HEK293 (cell line): ENCODE data around the gene FABP7.

ENCODE experiments used
- CTCF ChIA-PET: fragments of 350-600 bp; formaldehyde crosslinking; extraction: SDS; loops from one replicate; lab custom pipeline; 2021; ENCODE audit warnings: antibody characterized with exemption; lab: Yijun Ruan, JAX
- POLR2A ChIA-PET: fragments of 300-600 bp; formaldehyde crosslinking; extraction: SDS; loops from one replicate; lab custom pipeline; 2020; ENCODE audit warnings: antibody characterized with exemption, inconsistent platforms; lab: Yijun Ruan, JAX
- H3K27ac ChIP-seq: fragments of 200-500 bp; sonication (Bioruptor generic); 2 replicates; pipeline ENCODE4 v1.5.1; 2014; ENCODE audit warnings: low read depth, low read length, control low read depth, inconsistent platforms; ENCODE audit errors: extremely low read depth
- H3K36me3 ChIP-seq, 2 experiments: fragments of 200-500 bp in 1 of 2; sonication (Bioruptor generic) in 1 of 2; 1 replicate in 1 of 2; 2 replicates in 1 of 2; pipeline ENCODE4 v1.5.1; 2014 to 2017; ENCODE audit warnings: inconsistent platforms in 2 of 2, low read length in 2 of 2; ENCODE audit not compliant: control insufficient read depth in 2 of 2, insufficient read depth in 1 of 2
- H3K4me1 ChIP-seq: fragments of 200-500 bp; sonication (Bioruptor generic); 2 replicates; pipeline ENCODE4 v1.5.1; 2014; ENCODE audit warnings: mild to moderate bottlenecking, low read length, inconsistent platforms; ENCODE audit not compliant: control insufficient read depth, insufficient read depth
- H3K4me3 ChIP-seq: 2 replicates; pipeline ENCODE4 v1.5.1; 2011; ENCODE audit warnings: low read depth, mild to moderate bottlenecking, control low read depth, low read length, moderate library complexity
- H3K9me3 ChIP-seq: fragments of 200-500 bp; sonication (Bioruptor generic); 2 replicates; pipeline ENCODE4 v1.5.1; 2014; ENCODE audit warnings: low read depth, low read length, inconsistent platforms; ENCODE audit not compliant: control insufficient read depth, insufficient read depth
- GFI1B ChIP-seq: fragments of 450-650 bp; formaldehyde crosslinking; IDR thresholded peaks from 2 replicates; pipeline ENCODE4 v1.5.1; 2016; ENCODE audit warnings: missing biosample characterization, missing genetic modification characterization
- SCRT2 ChIP-seq: fragments of 450-650 bp; formaldehyde crosslinking; IDR thresholded peaks from 2 replicates; pipeline ENCODE4 v1.5.1; 2016; ENCODE audit warnings: missing biosample characterization, missing genetic modification characterization
- ZIC2 ChIP-seq: fragments of 450-650 bp; formaldehyde crosslinking; IDR thresholded peaks from 2 replicates; pipeline ENCODE4 v1.5.1; 2016; ENCODE audit warnings: missing biosample characterization, missing genetic modification characterization
- ZNF121 ChIP-seq: fragments of 450-650 bp; formaldehyde crosslinking; IDR thresholded peaks from 2 replicates; pipeline ENCODE4 v1.5.1; 2016; ENCODE audit warnings: missing biosample characterization, missing genetic modification characterization
- ZNF239 ChIP-seq: fragments of 450-650 bp; formaldehyde crosslinking; IDR thresholded peaks from 2 replicates; pipeline ENCODE4 v1.5.1; 2016; ENCODE audit warnings: missing biosample characterization, missing genetic modification characterization
- ZNF660 ChIP-seq: fragments of 450-650 bp; IDR thresholded peaks from 2 replicates; pipeline ENCODE4 v1.5.1; 2018; ENCODE audit warnings: missing biosample characterization, mild to moderate bottlenecking, missing genetic modification characterization
- ZNF776 ChIP-seq: fragments of 450-650 bp; formaldehyde crosslinking; IDR thresholded peaks from 2 replicates; pipeline ENCODE4 v1.5.0; 2017; ENCODE audit warnings: missing biosample characterization, missing genetic modification characterization, borderline replicate concordance
- TF ChIP-seq, protein P1 (sequence below): fragments of 450-650 bp; formaldehyde crosslinking; IDR thresholded peaks from 2 replicates; pipeline ENCODE4 v1.5.1; 2016; ENCODE audit warnings: missing biosample characterization, missing genetic modification characterization, borderline replicate concordance
- TF ChIP-seq, protein P2 (sequence below): fragments of 450-650 bp; formaldehyde crosslinking; IDR thresholded peaks from 2 replicates; pipeline ENCODE4; 2016; ENCODE audit warnings: missing biosample characterization, missing genetic modification characterization
- TF ChIP-seq, protein P3 (sequence below): fragments of 450-650 bp; formaldehyde crosslinking; IDR thresholded peaks from 2 replicates; pipeline ENCODE4 v1.5.1; 2016; ENCODE audit warnings: missing biosample characterization, missing genetic modification characterization
- TF ChIP-seq, protein P4 (sequence below): fragments of 450-650 bp; formaldehyde crosslinking; IDR thresholded peaks from 2 replicates; pipeline ENCODE4 v1.5.1; 2016; ENCODE audit warnings: missing biosample characterization, missing genetic modification characterization
- TF ChIP-seq, protein P5 (sequence below): fragments of 450-650 bp; formaldehyde crosslinking; IDR thresholded peaks from 2 replicates; pipeline ENCODE4 v1.5.1; 2016; ENCODE audit warnings: missing biosample characterization, missing genetic modification characterization
- TF ChIP-seq, protein P6 (sequence below): fragments of 450-650 bp; formaldehyde crosslinking; IDR thresholded peaks from 2 replicates; pipeline ENCODE4 v1.5.1; 2016; ENCODE audit warnings: missing biosample characterization, missing genetic modification characterization

Gene FABP7

DNA sequence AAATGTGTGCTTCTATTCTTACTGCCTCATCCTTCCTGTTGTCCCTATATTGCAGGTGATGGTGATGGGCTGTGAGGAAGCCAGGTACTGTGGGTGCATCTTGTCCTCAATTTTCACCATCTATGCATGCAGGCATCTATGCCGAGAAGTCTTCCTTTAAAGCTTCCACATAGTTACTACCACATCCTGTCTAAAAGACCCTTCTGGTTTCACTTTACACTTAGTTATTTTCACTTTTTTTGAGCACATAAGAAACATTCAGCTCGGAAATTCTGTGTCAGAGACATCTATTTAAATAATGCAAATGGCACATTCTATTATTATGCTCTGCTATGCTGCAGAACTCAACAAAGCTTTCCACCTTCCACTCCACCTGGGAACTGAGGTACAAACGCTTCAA is 28.2 kb upstream of the FABP7 start:
- CTCF ChIA-PET, result interaction anchor here (1.3 to 4.2 kb wide), 2 partner anchors 36 to 87 kb away, joined by 5 to 14 read pairs; no protein-coding TSS in a partner anchor
- POLR2A ChIA-PET, result no interaction called here
- H3K4me1 ChIP-seq, result no peaks in the 10 kb centered on the region

DNA sequence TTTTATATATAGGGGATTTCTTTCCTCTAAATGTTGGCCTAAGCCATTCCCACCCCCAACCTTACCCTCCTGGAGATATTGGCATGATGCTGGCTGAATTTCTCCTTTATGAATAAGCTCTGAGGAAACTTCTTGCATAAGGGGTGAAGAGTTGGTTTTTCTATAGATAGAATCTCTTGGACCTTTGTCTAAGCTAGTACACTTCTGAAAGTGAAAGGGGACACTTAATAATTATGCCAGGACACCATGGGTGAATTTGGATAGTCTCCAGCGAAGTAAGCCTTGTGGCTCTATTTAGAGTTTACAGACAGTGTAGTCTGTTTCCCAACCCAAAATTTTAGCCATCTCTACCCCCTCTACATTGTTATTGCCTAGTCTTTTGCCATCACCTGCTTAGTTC is 27.1 kb upstream of the FABP7 start:
- ChIA-PET POLR2A (no interaction called here), CTCF (interaction anchor here (1.1 to 4.2 kb wide), 3 partner anchors 13 to 261 kb away, joined by 3 to 14 read pairs (median 7); no protein-coding TSS in a partner anchor)
- Histone ChIP-seq H3K4me1 (no peaks in the 10 kb centered on the region), H3K27ac (no peak overlapping the region), H3K9me3 (no peaks in the 10 kb centered on the region), H3K36me3 (no peaks in the 10 kb centered on the region), H3K4me3 (no peak overlapping the region)
- TF ChIP-seq, protein P1, sequence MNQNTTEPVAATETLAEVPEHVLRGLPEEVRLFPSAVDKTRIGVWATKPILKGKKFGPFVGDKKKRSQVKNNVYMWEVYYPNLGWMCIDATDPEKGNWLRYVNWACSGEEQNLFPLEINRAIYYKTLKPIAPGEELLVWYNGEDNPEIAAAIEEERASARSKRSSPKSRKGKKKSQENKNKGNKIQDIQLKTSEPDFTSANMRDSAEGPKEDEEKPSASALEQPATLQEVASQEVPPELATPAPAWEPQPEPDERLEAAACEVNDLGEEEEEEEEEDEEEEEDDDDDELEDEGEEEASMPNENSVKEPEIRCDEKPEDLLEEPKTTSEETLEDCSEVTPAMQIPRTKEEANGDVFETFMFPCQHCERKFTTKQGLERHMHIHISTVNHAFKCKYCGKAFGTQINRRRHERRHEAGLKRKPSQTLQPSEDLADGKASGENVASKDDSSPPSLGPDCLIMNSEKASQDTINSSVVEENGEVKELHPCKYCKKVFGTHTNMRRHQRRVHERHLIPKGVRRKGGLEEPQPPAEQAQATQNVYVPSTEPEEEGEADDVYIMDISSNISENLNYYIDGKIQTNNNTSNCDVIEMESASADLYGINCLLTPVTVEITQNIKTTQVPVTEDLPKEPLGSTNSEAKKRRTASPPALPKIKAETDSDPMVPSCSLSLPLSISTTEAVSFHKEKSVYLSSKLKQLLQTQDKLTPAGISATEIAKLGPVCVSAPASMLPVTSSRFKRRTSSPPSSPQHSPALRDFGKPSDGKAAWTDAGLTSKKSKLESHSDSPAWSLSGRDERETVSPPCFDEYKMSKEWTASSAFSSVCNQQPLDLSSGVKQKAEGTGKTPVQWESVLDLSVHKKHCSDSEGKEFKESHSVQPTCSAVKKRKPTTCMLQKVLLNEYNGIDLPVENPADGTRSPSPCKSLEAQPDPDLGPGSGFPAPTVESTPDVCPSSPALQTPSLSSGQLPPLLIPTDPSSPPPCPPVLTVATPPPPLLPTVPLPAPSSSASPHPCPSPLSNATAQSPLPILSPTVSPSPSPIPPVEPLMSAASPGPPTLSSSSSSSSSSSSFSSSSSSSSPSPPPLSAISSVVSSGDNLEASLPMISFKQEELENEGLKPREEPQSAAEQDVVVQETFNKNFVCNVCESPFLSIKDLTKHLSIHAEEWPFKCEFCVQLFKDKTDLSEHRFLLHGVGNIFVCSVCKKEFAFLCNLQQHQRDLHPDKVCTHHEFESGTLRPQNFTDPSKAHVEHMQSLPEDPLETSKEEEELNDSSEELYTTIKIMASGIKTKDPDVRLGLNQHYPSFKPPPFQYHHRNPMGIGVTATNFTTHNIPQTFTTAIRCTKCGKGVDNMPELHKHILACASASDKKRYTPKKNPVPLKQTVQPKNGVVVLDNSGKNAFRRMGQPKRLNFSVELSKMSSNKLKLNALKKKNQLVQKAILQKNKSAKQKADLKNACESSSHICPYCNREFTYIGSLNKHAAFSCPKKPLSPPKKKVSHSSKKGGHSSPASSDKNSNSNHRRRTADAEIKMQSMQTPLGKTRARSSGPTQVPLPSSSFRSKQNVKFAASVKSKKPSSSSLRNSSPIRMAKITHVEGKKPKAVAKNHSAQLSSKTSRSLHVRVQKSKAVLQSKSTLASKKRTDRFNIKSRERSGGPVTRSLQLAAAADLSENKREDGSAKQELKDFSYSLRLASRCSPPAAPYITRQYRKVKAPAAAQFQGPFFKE (tag by site-specific recombination), result no peak
- TF ChIP-seq GFI1B (tag by site-specific recombination), result no peak
- TF ChIP-seq, protein P2, sequence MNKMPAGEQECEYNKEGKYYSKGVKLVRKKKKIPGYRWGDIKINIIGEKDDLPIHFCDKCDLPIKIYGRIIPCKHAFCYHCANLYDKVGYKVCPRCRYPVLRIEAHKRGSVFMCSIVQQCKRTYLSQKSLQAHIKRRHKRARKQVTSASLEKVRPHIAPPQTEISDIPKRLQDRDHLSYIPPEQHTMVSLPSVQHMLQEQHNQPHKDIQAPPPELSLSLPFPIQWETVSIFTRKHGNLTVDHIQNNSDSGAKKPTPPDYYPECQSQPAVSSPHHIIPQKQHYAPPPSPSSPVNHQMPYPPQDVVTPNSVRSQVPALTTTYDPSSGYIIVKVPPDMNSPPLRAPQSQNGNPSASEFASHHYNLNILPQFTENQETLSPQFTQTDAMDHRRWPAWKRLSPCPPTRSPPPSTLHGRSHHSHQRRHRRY, result no peak
- TF ChIP-seq, protein P3, sequence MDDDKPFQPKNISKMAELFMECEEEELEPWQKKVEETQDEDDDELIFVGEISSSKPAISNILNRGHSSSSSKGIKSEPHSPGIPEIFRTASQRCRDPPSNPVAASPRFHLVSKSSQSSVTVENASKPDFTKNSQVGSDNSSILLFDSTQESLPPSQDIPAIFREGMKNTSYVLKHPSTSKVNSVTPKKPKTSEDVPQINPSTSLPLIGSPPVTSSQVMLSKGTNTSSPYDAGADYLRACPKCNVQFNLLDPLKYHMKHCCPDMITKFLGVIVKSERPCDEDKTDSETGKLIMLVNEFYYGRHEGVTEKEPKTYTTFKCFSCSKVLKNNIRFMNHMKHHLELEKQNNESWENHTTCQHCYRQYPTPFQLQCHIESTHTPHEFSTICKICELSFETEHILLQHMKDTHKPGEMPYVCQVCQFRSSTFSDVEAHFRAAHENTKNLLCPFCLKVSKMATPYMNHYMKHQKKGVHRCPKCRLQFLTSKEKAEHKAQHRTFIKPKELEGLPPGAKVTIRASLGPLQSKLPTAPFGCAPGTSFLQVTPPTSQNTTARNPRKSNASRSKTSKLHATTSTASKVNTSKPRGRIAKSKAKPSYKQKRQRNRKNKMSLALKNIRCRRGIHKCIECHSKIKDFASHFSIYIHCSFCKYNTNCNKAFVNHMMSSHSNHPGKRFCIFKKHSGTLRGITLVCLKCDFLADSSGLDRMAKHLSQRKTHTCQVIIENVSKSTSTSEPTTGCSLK (tag by site-specific recombination), result no peak
- TF ChIP-seq, protein P4, sequence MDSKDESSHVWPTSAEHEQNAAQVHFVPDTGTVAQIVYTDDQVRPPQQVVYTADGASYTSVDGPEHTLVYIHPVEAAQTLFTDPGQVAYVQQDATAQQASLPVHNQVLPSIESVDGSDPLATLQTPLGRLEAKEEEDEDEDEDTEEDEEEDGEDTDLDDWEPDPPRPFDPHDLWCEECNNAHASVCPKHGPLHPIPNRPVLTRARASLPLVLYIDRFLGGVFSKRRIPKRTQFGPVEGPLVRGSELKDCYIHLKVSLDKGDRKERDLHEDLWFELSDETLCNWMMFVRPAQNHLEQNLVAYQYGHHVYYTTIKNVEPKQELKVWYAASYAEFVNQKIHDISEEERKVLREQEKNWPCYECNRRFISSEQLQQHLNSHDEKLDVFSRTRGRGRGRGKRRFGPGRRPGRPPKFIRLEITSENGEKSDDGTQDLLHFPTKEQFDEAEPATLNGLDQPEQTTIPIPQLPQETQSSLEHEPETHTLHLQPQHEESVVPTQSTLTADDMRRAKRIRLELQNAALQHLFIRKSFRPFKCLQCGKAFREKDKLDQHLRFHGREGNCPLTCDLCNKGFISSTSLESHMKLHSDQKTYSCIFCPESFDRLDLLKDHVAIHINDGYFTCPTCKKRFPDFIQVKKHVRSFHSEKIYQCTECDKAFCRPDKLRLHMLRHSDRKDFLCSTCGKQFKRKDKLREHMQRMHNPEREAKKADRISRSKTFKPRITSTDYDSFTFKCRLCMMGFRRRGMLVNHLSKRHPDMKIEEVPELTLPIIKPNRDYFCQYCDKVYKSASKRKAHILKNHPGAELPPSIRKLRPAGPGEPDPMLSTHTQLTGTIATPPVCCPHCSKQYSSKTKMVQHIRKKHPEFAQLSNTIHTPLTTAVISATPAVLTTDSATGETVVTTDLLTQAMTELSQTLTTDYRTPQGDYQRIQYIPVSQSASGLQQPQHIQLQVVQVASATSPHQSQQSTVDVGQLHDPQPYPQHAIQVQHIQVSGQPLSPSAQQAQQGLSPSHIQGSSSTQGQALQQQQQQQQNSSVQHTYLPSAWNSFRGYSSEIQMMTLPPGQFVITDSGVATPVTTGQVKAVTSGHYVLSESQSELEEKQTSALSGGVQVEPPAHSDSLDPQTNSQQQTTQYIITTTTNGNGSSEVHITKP (tag by site-specific recombination), result no peak
- no peak for TF ChIP-seq ZNF121 (tag by site-specific recombination)

More for the DNA sequence above, 28.2 kb upstream of the FABP7 start:
- Histone ChIP-seq H3K27ac (no peak overlapping the region), H3K36me3 (no peaks in the 10 kb centered on the region), H3K4me3 (no peak overlapping the region), H3K9me3 (no peaks in the 10 kb centered on the region)
- TF ChIP-seq, protein P5, sequence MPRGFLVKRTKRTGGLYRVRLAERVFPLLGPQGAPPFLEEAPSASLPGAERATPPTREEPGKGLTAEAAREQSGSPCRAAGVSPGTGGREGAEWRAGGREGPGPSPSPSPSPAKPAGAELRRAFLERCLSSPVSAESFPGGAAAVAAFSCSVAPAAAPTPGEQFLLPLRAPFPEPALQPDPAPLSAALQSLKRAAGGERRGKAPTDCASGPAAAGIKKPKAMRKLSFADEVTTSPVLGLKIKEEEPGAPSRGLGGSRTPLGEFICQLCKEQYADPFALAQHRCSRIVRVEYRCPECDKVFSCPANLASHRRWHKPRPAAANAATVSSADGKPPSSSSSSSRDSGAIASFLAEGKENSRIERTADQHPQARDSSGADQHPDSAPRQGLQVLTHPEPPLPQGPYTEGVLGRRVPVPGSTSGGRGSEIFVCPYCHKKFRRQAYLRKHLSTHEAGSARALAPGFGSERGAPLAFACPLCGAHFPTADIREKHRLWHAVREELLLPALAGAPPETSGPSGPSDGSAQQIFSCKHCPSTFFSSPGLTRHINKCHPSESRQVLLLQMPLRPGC (tag by site-specific recombination), result no peak
- TF ChIP-seq, protein P3 (tag by site-specific recombination), result no peak
- TF ChIP-seq ZNF660 (tag by site-specific recombination), result no peak
- no peak for TF ChIP-seq ZNF776 (tag by site-specific recombination)
- TF ChIP-seq, protein P6, sequence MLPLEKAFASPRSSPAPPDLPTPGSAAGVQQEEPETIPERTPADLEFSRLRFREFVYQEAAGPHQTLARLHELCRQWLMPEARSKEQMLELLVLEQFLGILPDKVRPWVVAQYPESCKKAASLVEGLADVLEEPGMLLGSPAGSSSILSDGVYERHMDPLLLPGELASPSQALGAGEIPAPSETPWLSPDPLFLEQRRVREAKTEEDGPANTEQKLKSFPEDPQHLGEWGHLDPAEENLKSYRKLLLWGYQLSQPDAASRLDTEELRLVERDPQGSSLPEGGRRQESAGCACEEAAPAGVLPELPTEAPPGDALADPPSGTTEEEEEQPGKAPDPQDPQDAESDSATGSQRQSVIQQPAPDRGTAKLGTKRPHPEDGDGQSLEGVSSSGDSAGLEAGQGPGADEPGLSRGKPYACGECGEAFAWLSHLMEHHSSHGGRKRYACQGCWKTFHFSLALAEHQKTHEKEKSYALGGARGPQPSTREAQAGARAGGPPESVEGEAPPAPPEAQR, result no peak
- no peak for TF ChIP-seq ZNF239 (tag by site-specific recombination)
- no peak for TF ChIP-seq ZIC2 (tag by site-specific recombination)
- TF ChIP-seq SCRT2 (tag by site-specific recombination), result no peak
